GM18498 (cell line): Measurements from ENCODE around the gene SLIT1.

Source experiments
- ATAC-seq: cut with Tn5 transposase; IDR thresholded peaks from one replicate; pipeline ENCODE4 v1.9.1; 2021; ENCODE audit warnings: mild to moderate bottlenecking, moderate library complexity; ENCODE audit not compliant: unreplicated experiment

SLIT1 gene

GRCh38 chr10:97203220-97203619 is 17.5 kb upstream of the SLIT1 start:
- no peak for ATAC-seq

- no peak for ATAC-seq
Measured at GRCh38 chr10:97200616-97201015, 14.9 kb upstream of the SLIT1 start.

GRCh38 chr10:97199152-97199551 is 13.4 kb upstream of the SLIT1 start:
- no peak for ATAC-seq

DNA sequence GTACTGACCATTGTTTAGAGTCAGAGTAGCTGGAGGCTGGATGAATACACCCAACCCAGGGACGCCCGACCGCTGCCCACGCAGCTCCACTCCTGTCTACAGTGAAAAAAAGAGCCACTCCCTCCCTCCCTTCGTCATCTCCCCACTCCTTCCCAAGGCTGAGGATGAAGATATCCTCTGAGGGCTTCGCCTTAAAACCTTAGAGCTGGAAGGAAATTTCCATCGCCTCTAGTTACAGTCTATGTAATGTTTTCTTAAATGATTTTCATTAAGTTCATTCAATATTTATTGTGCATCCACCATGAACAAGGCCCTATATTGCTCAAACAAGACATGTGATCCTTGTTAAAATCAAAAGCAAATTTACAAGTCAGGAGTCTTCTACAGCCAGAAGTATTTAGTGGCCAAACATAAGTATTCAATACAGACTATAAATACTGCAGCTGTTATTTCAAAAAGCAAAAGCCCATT is 11.3 kb upstream of the SLIT1 start:
- no peak for ATAC-seq

GRCh38 chr10:97196223-97197029 is 10.7 kb upstream of the SLIT1 start:
- peak; percentile 70 for ATAC-seq

- no peak for ATAC-seq
Measured at GRCh38 chr10:97195706-97196222, 10.0 kb upstream of the SLIT1 start.

DNA sequence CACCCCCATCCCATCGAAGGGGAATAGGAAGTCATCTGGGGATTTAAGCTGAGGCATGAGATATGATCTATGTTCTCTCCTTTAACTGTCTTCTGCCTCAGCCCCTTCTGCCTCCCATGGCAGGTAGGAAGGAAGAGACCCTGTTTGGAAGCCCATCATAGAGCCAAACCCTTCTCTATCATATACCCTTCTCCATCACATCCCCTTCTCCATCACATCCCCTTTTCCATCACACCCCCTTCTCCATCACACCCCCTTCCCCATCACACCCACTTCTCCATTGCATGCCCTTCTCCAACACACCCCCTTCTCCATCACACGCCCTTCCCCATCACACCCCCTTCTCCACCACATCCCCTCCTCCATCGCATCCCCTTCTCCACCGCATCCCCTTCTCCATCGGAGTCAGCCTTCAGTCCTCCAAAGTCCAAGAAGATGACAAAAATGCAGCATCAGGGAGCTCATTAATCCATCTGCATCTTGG is 7.2 kb upstream of the SLIT1 start:
- no peak for ATAC-seq

GRCh38 chr10:97190450-97190849 is 4.7 kb upstream of the SLIT1 start:
- ATAC-seq = no peak

GRCh38 chr10:97188261-97188711 is 2.5 kb upstream of the SLIT1 start:
- ATAC-seq = no peak

DNA sequence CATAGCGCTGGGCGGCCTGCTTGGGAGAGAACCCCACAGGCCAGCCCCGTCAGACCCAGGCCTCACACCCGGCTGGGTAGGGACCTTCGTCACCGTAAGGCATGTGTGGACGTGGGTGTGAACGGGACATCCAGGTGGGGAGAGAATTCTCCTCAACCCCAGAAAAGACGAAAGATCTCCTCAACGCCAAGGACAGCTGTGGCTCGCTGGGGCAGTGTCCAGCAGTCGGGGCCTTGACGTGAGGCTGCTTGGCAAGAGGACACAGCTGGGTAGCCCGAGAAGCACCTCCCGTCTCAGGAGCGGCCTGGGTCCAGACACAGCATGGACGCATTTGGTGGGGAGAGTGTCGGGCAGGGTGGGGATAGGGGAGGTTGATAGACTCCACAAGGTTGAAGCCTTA is 1.2 kb upstream of the SLIT1 start:
- no peak for ATAC-seq

GRCh38 chr10:97184971-97185325 is 811 bp downstream of the SLIT1 start:
- no peak for ATAC-seq

DNA sequence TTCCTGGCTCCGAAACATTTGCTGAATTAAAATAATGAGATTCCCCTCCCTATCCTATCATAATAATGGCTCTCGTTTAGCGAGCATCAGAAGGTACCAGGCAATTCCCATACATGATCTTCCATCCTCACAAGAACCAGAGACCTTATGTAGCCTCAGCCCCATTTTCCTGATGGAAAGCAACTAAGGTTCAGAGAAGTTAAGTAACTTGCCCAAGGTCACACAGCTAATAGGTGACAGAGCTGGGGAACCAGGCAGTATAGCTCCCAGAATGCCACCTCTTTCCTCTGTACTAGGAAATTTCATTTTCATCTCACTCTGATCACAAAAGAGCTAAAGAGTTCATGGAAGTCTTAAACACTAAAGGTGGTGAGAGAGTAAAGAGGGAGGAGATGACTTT is 2.4 kb downstream of the SLIT1 start:
- no peak for ATAC-seq

- ATAC-seq = no peak
Measured at GRCh38 chr10:97182288-97182990, 3.3 kb downstream of the SLIT1 start.

GRCh38 chr10:97180986-97181385 is 4.8 kb downstream of the SLIT1 start:
- ATAC-seq = no peak

DNA sequence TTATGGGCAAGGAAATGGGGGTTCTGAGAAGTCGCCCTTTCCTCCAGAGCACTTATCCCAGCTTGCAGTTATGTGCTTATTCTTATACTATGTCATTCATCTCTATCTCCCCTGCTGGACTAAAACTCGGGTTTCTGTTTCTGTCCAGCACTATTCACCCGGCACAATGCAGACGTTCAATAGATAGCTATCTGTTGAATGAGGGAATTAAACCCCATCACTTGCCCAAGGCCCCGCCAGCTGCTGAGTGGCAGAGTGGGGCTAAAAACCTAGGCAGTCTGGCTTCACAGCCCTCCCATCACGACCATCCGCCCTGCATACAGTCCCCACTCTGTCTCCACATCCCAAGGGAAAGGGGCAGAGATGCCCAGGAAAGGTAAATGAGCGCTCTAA is 5.4 kb downstream of the SLIT1 start:
- ATAC-seq = no peak

DNA sequence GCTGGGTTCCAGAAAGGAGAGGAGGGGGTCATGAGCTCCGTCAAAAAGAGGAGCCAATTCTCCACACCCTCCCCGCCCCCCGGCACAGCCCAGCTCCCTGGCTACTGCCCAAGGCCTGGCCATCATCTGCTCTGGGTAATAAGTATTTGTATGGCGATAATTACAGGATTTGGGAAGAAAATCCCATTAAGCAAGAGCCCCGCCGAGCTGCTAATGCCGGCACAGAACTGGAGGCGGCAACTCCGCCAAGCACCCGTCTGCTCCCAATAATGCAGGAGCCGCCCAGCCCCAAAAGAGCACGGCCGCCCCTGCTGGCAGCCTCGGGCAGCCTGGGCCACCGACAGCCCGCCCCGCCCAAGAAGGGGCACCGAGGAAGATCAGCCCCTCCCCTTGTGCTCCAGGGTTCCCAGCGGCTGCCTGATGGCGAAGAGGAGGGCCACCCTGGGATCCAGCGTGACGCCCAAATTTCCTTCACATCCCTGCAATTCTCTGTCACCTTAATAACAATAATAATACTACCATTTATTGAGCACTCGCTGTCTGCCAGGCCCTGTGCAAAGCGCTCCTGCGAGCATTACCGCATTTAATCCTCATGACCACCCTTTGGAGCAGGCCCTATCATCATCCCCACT is 5.9 kb downstream of the SLIT1 start:
- ATAC-seq = no peak

GRCh38 chr10:97179311-97179710 is 6.4 kb downstream of the SLIT1 start:
- ATAC-seq = no peak

GRCh38 chr10:97178074-97178473 is 7.7 kb downstream of the SLIT1 start:
- no peak for ATAC-seq

DNA sequence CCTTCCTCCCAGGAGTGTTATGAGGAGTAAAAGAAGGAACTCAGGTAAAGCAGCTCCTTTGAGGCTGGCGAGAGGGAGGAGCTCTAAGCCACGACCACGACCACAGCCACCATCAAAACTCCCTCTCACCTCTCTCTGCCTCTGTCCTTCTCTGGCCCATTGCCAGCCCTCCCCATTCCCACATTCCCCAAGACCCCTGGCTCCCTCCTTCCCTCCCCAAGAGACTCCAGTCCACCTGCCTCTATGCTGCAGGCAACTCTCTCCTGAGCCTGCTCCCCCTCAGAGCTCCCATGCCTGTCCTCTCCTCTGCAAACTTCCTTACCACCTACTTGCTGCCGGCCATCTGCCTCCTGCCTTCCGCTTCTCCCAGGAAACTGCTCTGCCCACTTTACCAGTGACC is 9.5 kb downstream of the SLIT1 start:
- no peak for ATAC-seq

DNA sequence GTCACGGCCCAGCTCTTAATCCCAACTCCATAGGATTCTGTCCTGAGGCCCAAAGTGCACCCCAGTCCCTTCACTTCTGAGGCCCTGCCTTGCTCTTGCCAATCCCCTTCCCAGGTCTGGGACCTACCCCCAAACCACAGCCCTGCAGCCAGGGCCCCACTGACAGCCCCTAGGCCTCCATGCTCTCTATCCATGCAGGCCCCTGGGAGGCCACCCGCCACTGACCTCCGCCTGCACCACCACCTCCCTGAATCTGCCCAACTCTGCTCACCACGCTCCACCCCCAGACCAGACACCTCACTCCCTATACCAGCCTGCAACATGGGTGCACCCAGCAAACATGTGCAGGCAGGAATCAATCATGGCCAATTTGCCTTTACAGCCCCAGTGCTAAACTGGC is 10.2 kb downstream of the SLIT1 start:
- ATAC-seq = no peak

- no peak for ATAC-seq
Measured at GRCh38 chr10:97174941-97175340, 10.8 kb downstream of the SLIT1 start.
